ENCODE results near the gene LINC00632.

The LINC00632 gene

DNA sequence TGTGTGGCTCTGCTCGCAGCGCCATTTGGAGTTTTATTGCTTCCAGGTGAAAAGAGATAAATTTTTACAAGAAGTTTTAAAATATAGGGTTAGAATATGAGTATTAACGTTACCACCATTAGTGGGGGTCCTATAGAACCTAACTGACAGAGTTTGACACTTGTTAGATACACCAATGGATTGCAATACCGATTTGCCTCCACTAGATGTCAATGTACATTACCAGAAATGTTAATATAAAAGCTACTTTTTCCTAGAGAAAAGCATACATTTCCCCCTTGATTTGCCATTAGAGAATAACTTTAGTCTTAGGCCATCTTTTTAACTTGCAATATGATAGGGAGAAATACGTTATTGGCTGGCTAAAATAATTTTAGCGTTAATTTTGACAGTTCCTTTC lies 108.4 kb downstream of the LINC00632 start:
- peaks cover 0 to 7% of the 10 kb centered on the region in 2 donors for H3K27me3 ChIP-seq (ENCODE audit: control insufficient read depth in 1 of 2, insufficient read depth in 2 of 2, low read length in 2 of 2)
- H3K9me3 ChIP-seq (ENCODE audit: control insufficient read depth in 2 of 2, low read length in 2 of 2) = no peaks in the 10 kb centered on the region
- no peaks in the 10 kb centered on the region for H3K36me3 ChIP-seq (ENCODE audit: control insufficient read depth in 2 of 2, insufficient read depth in 2 of 2, low read length in 2 of 2)
- H3K9ac ChIP-seq (ENCODE audit: low read length in 2 of 2) = no peak overlapping the region
- H3K4me3 ChIP-seq (ENCODE audit: low read length in 2 of 2) = no peak overlapping the region
- no peak overlapping the region for H3K27ac ChIP-seq (ENCODE audit: low read length)
- no peaks in the 10 kb centered on the region for H3K4me1 ChIP-seq (ENCODE audit: control insufficient read depth, insufficient read depth, low read length)

DNA sequence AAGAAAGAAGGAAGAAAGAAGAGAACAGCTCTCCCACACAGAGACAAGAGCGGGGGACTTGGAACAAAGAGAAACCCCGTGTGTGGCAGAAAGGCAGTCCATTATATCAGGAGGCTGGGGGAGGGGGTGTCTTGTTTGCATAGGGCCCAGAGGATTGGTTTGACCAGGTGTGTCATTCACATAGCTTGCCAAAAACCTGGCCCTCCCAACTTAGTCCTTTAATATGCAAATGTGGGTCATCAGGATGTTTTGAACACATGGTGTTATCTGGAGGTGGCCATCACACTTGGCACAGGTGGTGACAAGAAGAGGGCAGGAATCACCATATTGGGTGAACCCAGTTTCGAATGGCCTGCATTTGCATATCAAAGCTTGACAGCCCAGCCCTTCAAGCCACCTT lies 111.7 kb downstream of the LINC00632 start:
- Histone ChIP-seq H3K36me3 (ENCODE audit: control insufficient read depth in 2 of 2, insufficient read depth in 2 of 2, low read length in 2 of 2) (no peaks in the 10 kb centered on the region), H3K9me3 (ENCODE audit: control insufficient read depth in 2 of 2, low read length in 2 of 2) (no peaks in the 10 kb centered on the region), H3K27me3 (ENCODE audit: control insufficient read depth in 1 of 2, insufficient read depth in 2 of 2, low read length in 2 of 2) (peaks cover 0 to 10% of the 10 kb centered on the region in 2 donors), H3K4me1 (ENCODE audit: control insufficient read depth, insufficient read depth, low read length) (no peaks in the 10 kb centered on the region), H3K9ac (ENCODE audit: low read length in 2 of 2) (no peak overlapping the region), H3K27ac (ENCODE audit: low read length) (no peak overlapping the region), H3K4me3 (ENCODE audit: low read length in 2 of 2) (no peak overlapping the region)

DNA sequence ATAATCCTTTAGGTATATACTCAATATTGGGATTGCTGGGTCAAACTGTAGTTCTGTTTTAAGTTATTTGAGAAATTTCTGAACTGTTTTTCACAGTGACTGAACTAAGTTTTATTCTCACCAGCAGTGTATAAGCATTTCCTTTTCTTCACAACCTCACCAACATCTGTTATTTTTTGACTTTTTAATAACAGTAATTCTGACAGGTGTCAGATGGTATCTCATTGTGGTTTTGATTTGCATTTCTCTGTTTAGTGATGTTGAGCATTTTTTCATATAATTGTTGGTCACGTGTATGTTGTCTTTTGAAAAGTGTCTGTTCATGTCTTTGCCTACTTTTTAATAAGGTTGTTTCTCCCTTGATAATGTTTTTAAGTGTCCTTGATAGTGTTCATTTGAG lies 112.6 kb downstream of the LINC00632 start:
- no peak overlapping the region for H3K9ac ChIP-seq (ENCODE audit: low read length in 2 of 2)
- peaks cover 0 to 10% of the 10 kb centered on the region in 2 donors for H3K27me3 ChIP-seq (ENCODE audit: control insufficient read depth in 1 of 2, insufficient read depth in 2 of 2, low read length in 2 of 2)
- H3K27ac ChIP-seq (ENCODE audit: low read length) = no peak overlapping the region
- no peaks in the 10 kb centered on the region for H3K9me3 ChIP-seq (ENCODE audit: control insufficient read depth in 2 of 2, low read length in 2 of 2)
- no peaks in the 10 kb centered on the region for H3K36me3 ChIP-seq (ENCODE audit: control insufficient read depth in 2 of 2, insufficient read depth in 2 of 2, low read length in 2 of 2)
- H3K4me3 ChIP-seq (ENCODE audit: low read length in 2 of 2) = no peak overlapping the region
- no peaks in the 10 kb centered on the region for H3K4me1 ChIP-seq (ENCODE audit: control insufficient read depth, insufficient read depth, low read length)

GRCh38 chrX:140822861-140823260 lies 113.3 kb downstream of the LINC00632 start:
- Histone ChIP-seq H3K36me3 (ENCODE audit: control insufficient read depth in 2 of 2, insufficient read depth in 2 of 2, low read length in 2 of 2) (no peaks in the 10 kb centered on the region), H3K9me3 (ENCODE audit: control insufficient read depth in 2 of 2, low read length in 2 of 2) (no peaks in the 10 kb centered on the region), H3K4me1 (ENCODE audit: control insufficient read depth, insufficient read depth, low read length) (no peaks in the 10 kb centered on the region), H3K9ac (ENCODE audit: low read length in 2 of 2) (no peak overlapping the region), H3K27ac (ENCODE audit: low read length) (no peak overlapping the region), H3K4me3 (ENCODE audit: low read length in 2 of 2) (no peak overlapping the region), H3K27me3 (ENCODE audit: control insufficient read depth in 1 of 2, insufficient read depth in 2 of 2, low read length in 2 of 2) (peaks cover 0 to 10% of the 10 kb centered on the region in 2 donors)

DNA sequence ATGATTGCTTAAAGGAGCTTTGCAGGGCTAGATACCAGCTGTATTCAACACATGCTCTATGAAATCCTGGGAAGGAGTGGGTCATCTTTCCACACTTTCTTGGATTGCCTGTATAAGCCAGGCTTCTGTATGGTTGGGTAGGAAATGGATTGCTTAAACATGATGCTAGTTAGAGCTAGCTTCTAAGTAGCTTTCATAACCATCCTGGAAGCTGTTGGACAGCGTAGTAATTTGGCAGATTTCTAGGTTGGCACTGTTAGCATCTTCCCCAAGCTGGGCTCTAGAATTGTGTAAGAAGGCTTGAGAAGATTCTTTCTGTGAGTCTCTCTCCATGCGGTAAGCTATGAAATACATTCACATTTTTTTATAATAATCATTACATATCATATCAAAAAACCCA lies 127.3 kb downstream of the LINC00632 start:
- Histone ChIP-seq H3K36me3 (ENCODE audit: control insufficient read depth in 2 of 2, insufficient read depth in 2 of 2, low read length in 2 of 2) (no peaks in the 10 kb centered on the region), H3K27ac (ENCODE audit: low read length) (no peak overlapping the region), H3K27me3 (ENCODE audit: control insufficient read depth in 1 of 2, insufficient read depth in 2 of 2, low read length in 2 of 2) (peaks cover 0 to under 1% of the 10 kb centered on the region in 2 donors)

More for the DNA sequence above, 127.3 kb downstream of the LINC00632 start:
- Histone ChIP-seq H3K9ac (ENCODE audit: low read length in 2 of 2) (no peak overlapping the region), H3K4me1 (ENCODE audit: control insufficient read depth, insufficient read depth, low read length) (no peaks in the 10 kb centered on the region), H3K9me3 (ENCODE audit: control insufficient read depth in 2 of 2, low read length in 2 of 2) (no peaks in the 10 kb centered on the region), H3K4me3 (ENCODE audit: low read length in 2 of 2) (no peak overlapping the region)

All from stomach smooth muscle (tissue), 2 donors.